Measurements from ENCODE around the gene FGF1. TPM values are rescaled to one million over a fixed set of nuclear protein-coding genes. Genes with fewer than 3 reads are reported as not detected.

FGF1 gene
- polyA plus RNA-seq, 1 of the 3 experiments (the other 2 are of a cell fraction), result 5.3 TPM

DNA sequence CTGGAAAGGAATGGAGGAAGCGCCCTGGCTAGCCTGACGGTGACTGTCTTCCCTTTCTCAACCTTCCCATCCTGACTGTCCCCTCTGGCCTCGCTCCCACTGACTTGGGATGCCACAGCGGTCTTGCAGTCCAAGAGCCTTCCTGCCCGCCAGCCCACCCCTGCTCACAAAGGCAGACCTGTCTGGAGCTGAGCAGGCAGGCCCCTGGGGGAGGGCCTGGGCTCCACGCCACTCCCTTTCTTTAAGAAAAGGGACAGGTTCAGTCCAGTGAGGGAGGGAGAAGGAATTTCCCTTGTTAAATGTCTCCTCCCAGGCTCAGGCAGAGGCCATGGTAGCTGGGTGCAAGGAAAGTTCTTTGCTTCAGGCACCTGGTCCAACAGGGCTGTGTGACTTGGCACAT is 18.1 kb downstream of the FGF1 start (continued):
- TF ChIP-seq EP300 (IDR thresholded peaks at IDR 0.05; ENCODE audit: borderline replicate concordance in 1 of 2, low read depth in 1 of 2, low read length in 1 of 2) (no peak), SMC3 (IDR thresholded peaks at IDR 0.05; ENCODE audit: low read depth, low read length) (no peak), NRF1 (IDR thresholded peaks at IDR 0.05; ENCODE audit: low read depth, low read length) (no peak), GATA2 (CRISPR knock-in tag; IDR thresholded peaks at IDR 0.05) (no peak)

- Histone ChIP-seq H3F3A (replicated peaks; ENCODE audit: insufficient read depth) (peaks cover 5% of the 10 kb centered on the region), H3K4me3 (ENCODE audit: low read depth in 2 of 2, low read length in 1 of 2) (no peak overlapping the region), H3K4me2 (no peak overlapping the region), H3K9me3 (no peaks in the 10 kb centered on the region), H2AFZ (ENCODE audit: low read depth) (no peak overlapping the region), H3K27me3 (ENCODE audit: insufficient read depth) (no peaks in the 10 kb centered on the region), H3K27ac (ENCODE audit: low read depth in 2 of 2, low read length in 1 of 2) (no peak overlapping the region), H3K9ac (no peak overlapping the region), H3K9me2 (no peaks in the 10 kb centered on the region), H3K79me2 (ENCODE audit: insufficient read depth) (no peaks in the 10 kb centered on the region), H3K36me3 (replicated peaks in 1 of 2; ENCODE audit: control insufficient read depth in 1 of 2, insufficient read depth in 2 of 2, low read length in 1 of 2) (no peaks in the 10 kb centered on the region), H3K4me1 (ENCODE audit: control insufficient read depth in 1 of 2, insufficient read depth in 2 of 2, low read depth in 1 of 2, low read length in 1 of 2) (peaks cover 3 to 8% of the 10 kb centered on the region in 2 experiments; a peak in 2 of 4 replicates), H4K20me1 (ENCODE audit: insufficient read depth) (no peaks in the 10 kb centered on the region)
- no peak for DNase-seq
- POLR2A ChIA-PET, result no interaction called here
- CTCF ChIA-PET, result interaction anchor here (1.1 to 17.5 kb wide), 4 partner anchors 9 to 48 kb away, joined by 3 to 668 read pairs (median 34); no protein-coding TSS in a partner anchor
- WGBS (ENCODE audit: low lambda C conversion rate), result 95% methylated on average over 6 of the region's 6 CpGs
- TF ChIP-seq JUND (IDR thresholded peaks at IDR 0.05) (no peak), MAX (IDR thresholded peaks at IDR 0.05; ENCODE audit: low read depth) (no peak), MXI1 (IDR thresholded peaks at IDR 0.05; ENCODE audit: low read depth, low read length) (no peak), EP300 (IDR thresholded peaks at IDR 0.05; ENCODE audit: borderline replicate concordance in 1 of 2, low read depth in 1 of 2, low read length in 1 of 2) (no peak), FOXM1 (IDR thresholded peaks at IDR 0.05; ENCODE audit: low read depth) (no peak), MEF2A (IDR thresholded peaks at IDR 0.05; ENCODE audit: borderline replicate concordance, low read depth) (no peak), TAF1 (IDR thresholded peaks at IDR 0.05; ENCODE audit: borderline replicate concordance, low read depth, low read length) (no peak), EZH2phosphoT487 (IDR thresholded peaks at IDR 0.05; ENCODE audit: borderline replicate concordance, low read depth) (no peak), IRF3 (IDR thresholded peaks at IDR 0.05; ENCODE audit: low read depth, low read length) (no peak), RAD21 (IDR thresholded peaks at IDR 0.05; ENCODE audit: low read length) (no peak), SMC3 (IDR thresholded peaks at IDR 0.05; ENCODE audit: low read depth, low read length) (no peak), TCF12 (IDR thresholded peaks at IDR 0.05) (no peak), USF2 (IDR thresholded peaks at IDR 0.05; ENCODE audit: borderline replicate concordance, low read depth, low read length) (no peak), TEAD4 (IDR thresholded peaks at IDR 0.05; ENCODE audit: borderline replicate concordance, insufficient read depth) (no peak)
- TF ChIP-seq, protein P1, sequence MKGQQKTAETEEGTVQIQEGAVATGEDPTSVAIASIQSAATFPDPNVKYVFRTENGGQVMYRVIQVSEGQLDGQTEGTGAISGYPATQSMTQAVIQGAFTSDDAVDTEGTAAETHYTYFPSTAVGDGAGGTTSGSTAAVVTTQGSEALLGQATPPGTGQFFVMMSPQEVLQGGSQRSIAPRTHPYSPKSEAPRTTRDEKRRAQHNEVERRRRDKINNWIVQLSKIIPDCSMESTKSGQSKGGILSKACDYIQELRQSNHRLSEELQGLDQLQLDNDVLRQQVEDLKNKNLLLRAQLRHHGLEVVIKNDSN (IDR thresholded peaks at IDR 0.05; ENCODE audit: borderline replicate concordance, low read depth), result no peak
Measured at GRCh38 chr5:142664636-142665035, 21.3 kb downstream of the FGF1 start.
